Neural crest cell (in vitro differentiated cells): ENCODE data around the gene KIAA0825. TPM values are rescaled to one million over a fixed set of nuclear protein-coding genes. Genes with fewer than 3 reads are reported as not detected.

Source experiments
- DNase-seq: peaks from one replicate; pipeline ENCODE4 v3.0.0; 2021; ENCODE audit warnings: low read depth, mixed read lengths, low spot score
- H3K27ac Mint-ChIP-seq: one replicate; pipeline ENCODE4 v1.8.0; 2021; ENCODE audit warnings: mild to moderate bottlenecking, mixed read lengths; ENCODE audit not compliant: unreplicated experiment
- H3K27me3 Mint-ChIP-seq: 2 replicates; pipeline ENCODE4 v1.8.0; 2021; ENCODE audit warnings: low read depth, mild to moderate bottlenecking, mixed read lengths
- H3K36me3 Mint-ChIP-seq: 2 replicates; pipeline ENCODE4 v1.8.0; 2021; ENCODE audit warnings: low read depth, mild to moderate bottlenecking, mixed read lengths
- H3K4me1 Mint-ChIP-seq: 2 replicates; pipeline ENCODE4 v1.8.0; 2021; ENCODE audit warnings: mixed read lengths
- H3K4me3 Mint-ChIP-seq: one replicate; pipeline ENCODE4 v1.8.0; 2021; ENCODE audit warnings: mild to moderate bottlenecking, mixed read lengths
- H3K9me3 Mint-ChIP-seq: 2 replicates; pipeline ENCODE4 v1.8.0; 2021; ENCODE audit warnings: mixed read lengths
- total RNA-seq: library from RNA; stranded (reverse); gene quantifications from 2 replicates; pipeline ENCODE4 v1.2.1, GENCODE V29; 2021
- TF ChIP-seq, protein P1 (sequence below): fragments of 200-600 bp; sonication (generic); conservative IDR thresholded peaks from 2 replicates; pipeline ENCODE4 v1.5.0; 2021; ENCODE audit warnings: antibody characterized with exemption, mild to moderate bottlenecking

KIAA0825 gene
- total RNA-seq, 1 donor from 2014 or later, result 3.5 TPM

DNA sequence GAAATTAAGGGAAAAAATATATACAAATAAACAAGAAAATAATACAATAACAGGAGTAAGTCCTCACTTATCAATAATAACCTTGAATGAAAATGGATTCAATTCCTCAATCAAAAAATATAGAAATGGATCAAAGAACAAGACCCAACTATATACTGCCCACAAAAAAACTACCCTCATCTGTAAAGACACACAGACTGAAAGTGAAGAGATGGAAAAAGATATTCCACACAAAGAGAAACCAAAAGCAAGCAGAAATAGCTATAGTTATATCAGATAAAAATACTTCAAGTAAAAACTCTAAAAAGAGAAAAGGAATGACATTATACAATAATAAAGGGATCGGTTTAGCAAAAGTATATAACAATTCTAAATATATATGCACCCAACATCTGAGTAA, 66.5 kb downstream of the KIAA0825 start:
- no peak overlapping the region for H3K4me3 Mint-ChIP-seq
- no peaks in the 10 kb centered on the region for H3K27me3 Mint-ChIP-seq
- TF ChIP-seq, protein P1, sequence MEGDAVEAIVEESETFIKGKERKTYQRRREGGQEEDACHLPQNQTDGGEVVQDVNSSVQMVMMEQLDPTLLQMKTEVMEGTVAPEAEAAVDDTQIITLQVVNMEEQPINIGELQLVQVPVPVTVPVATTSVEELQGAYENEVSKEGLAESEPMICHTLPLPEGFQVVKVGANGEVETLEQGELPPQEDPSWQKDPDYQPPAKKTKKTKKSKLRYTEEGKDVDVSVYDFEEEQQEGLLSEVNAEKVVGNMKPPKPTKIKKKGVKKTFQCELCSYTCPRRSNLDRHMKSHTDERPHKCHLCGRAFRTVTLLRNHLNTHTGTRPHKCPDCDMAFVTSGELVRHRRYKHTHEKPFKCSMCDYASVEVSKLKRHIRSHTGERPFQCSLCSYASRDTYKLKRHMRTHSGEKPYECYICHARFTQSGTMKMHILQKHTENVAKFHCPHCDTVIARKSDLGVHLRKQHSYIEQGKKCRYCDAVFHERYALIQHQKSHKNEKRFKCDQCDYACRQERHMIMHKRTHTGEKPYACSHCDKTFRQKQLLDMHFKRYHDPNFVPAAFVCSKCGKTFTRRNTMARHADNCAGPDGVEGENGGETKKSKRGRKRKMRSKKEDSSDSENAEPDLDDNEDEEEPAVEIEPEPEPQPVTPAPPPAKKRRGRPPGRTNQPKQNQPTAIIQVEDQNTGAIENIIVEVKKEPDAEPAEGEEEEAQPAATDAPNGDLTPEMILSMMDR, result no peak
- no peaks in the 10 kb centered on the region for H3K4me1 Mint-ChIP-seq
- peaks cover 9% of the 10 kb centered on the region for H3K9me3 Mint-ChIP-seq
- no peak overlapping the region for H3K27ac Mint-ChIP-seq
- no peak for DNase-seq
- H3K36me3 Mint-ChIP-seq, result peaks cover 12% of the 10 kb centered on the region

DNA sequence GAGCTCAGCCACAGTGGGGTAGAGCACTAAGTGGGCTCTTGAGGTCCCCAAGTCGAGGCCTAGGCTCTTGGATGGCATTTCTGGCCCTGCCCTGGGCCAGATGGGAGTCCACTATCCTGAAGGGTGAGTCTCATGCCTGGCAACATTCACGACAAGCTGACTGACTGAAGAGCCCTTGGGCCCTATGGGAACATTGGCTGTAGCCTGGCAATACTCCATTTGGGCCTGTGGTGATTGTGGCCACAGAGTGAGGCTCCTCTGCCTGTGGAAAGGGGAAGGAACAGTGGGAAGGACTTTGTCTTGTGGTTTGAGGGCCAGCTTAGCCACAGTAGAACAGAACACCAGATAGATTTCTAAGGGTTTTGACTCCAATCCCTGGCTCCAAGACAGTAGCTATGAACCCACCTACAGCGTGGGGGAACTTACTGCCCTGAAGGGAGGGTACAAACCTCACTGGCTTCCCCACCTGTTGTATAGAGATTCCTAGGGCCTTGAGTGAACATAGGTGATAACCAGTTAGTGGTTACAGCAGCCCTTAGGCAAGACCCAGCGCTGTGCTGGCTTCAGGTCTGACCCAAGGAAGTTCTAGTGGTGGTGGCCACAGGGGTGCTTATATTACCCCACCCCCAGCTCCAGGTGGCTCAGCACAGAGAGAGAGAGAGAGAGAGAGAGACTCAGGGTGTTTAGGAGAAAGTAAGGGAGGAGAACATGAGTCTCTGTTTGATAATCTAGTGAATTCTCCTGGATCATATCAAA, 72.4 kb downstream of the KIAA0825 start:
- Mint-ChIP-seq H3K27ac (no peak overlapping the region), H3K9me3 (peaks cover 16% of the 10 kb centered on the region), H3K36me3 (peaks cover 37% of the 10 kb centered on the region), H3K27me3 (no peaks in the 10 kb centered on the region), H3K4me1 (no peaks in the 10 kb centered on the region), H3K4me3 (no peak overlapping the region)
- DNase-seq, result no peak
- TF ChIP-seq, protein P1, result no peak

DNA sequence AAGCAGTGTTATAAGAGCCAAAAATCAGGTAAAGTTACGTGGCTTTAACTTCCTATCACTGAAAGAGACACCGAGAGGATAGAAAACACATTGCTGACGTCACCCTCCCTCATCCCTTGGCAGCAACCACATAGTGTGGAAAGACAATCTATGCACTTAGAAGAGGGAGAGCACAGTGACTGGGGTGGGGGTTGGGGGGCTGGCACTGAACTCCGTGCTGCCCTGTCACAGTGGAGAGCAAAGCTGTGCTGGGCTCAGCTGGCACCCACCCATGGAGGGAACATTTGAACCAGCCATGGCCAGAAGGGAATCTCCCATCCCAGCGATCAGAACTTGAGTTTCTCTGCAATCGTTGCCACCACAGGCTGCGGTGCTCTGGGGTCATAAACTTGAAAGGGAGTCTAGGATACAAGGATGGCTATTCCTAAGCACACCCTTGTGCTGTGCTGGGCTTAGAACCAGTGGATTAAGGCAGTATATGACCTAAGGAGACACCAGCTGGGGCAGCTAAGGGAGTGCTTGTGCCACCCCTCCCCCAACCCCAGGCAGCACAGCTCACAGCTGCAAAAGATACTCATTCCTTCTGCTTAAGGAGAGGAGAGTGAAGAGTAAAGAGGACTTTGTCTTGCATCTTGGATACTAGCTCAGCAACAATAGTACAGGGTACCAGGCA, 73.4 kb downstream of the KIAA0825 start:
- Mint-ChIP-seq H3K4me1 (no peaks in the 10 kb centered on the region), H3K9me3 (peaks cover 18% of the 10 kb centered on the region), H3K4me3 (no peak overlapping the region), H3K27me3 (no peaks in the 10 kb centered on the region), H3K27ac (no peak overlapping the region), H3K36me3 (peaks cover 44% of the 10 kb centered on the region)
- no peak for DNase-seq
- TF ChIP-seq, protein P1, result no peak

DNA sequence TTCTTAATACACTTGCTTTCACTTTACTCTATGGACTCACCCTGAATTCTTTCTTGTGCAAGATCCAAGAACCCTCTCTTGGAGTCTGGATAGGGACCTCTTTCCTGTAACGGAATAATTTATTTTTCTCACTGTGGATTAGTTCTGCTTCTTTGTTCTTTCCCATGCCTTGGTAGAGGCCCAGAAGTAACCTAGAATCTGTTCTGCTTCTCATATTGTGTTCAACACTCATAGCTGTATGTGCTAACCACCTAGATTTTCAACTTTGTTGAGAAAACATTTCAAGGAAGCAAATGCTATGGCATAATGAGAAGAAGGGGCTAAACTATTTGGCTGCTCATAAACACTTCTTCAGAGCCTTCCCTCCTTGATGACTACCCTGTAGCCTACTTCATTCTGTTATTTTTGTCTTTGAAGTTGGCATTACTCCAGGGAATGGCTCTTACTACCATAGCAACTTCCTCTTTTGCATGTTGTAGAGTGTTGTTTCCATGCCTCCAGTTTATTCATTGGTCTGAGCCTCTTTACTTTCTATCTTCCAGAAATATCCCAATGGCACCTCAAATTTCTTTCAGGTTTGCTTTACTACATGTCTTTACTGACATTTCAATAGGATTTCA, 74.3 kb downstream of the KIAA0825 start:
- Mint-ChIP-seq H3K27me3 (no peaks in the 10 kb centered on the region), H3K4me3 (no peak overlapping the region), H3K9me3 (peaks cover 19% of the 10 kb centered on the region), H3K36me3 (peaks cover 45% of the 10 kb centered on the region), H3K27ac (no peak overlapping the region), H3K4me1 (no peaks in the 10 kb centered on the region)
- TF ChIP-seq, protein P1, result no peak
- no peak for DNase-seq

DNA sequence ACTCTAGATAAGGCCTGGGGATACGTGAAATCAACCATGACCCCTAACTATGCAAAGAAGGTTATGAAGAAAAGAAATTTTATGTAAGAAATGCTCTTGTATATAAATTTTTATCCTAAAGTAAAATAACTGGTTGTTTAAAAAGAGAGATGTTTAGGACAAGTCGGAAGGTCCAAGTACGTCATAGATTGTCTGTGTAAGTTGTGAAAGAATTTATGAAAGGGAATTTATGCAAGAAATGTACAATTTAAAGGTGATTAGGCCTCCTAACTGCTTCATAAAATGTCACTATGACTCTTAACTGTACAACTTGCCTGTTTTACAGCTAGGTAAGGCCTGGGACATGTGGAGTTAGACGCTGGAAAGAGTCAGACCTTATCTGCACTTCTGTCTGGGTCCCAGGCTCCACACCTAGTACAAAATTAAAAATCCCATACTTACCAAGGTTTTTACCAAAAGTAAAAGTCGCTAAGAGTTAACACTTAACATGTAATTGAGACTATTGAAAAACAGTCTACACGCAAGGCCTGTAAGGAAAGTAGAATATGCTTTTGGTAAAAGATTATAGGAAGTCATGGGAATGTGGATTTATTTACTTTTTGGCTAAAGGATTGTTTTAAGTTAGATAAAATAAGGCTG, 77.4 kb downstream of the KIAA0825 start:
- TF ChIP-seq, protein P1, result no peak
- Mint-ChIP-seq H3K4me3 (no peak overlapping the region), H3K27me3 (no peaks in the 10 kb centered on the region), H3K4me1 (no peaks in the 10 kb centered on the region), H3K36me3 (peaks cover 47% of the 10 kb centered on the region), H3K9me3 (peaks cover 25% of the 10 kb centered on the region), H3K27ac (no peak overlapping the region)
- DNase-seq, result no peak
